Activated T-cell treated with anti-CD3 and anti-CD28 coated beads for 1 hour (primary cell): ENCODE data around the gene FAM167B.
"Not testable (repeated sequence)": the region's sequence is repeated elsewhere in the genome, so short reads cannot be mapped to it uniquely, and the experiment has no call there.

ENCODE experiments used
- DNase-seq: peaks from one replicate; pipeline ENCODE4 v3.0.0-alpha.2; 2020; ENCODE audit warnings: low read depth

FAM167B gene

DNA sequence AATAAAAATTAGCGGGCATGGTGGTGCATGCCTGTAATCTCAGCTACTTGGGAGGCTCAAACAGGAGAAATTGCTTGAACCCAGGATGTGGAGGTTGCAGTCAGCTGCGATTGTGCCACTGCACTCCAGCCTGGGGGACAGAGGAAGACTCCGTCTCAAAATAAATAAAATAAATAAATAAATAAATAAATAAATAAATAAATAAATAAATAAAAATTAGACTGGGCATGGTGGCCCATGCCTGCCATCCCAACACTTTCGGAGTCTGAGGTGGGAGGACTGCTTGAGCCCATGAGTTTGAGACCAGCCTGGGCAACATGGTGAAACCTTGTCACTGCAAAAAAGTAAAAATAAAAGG, 16.2 kb downstream of the FAM167B start:
- DNase-seq, result not testable (repeated sequence)

- DNase-seq, result no peak
These were observed 16.7 kb downstream of the FAM167B start for GRCh38 chr1:32263744-32264143.

DNA sequence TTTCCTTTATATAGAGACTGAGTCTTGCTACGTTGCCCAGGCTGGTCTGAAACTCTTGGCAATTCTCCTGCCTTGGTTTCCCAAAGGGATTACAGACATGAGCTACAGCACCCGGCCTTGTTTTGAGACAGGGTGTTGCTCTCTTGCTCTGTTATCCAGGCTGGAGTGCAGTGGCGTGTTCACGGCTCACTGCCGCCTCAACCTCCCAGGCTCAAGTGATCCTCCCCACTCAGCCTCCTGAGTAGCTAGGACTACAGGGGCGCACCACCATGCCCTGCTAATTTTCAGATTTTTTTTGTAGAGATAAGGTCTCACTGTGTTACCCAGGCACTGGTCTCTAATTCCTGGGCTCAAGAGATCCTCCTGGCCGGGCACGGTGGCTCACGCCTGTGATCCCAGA, 18.8 kb downstream of the FAM167B start:
- no peak for DNase-seq

DNA sequence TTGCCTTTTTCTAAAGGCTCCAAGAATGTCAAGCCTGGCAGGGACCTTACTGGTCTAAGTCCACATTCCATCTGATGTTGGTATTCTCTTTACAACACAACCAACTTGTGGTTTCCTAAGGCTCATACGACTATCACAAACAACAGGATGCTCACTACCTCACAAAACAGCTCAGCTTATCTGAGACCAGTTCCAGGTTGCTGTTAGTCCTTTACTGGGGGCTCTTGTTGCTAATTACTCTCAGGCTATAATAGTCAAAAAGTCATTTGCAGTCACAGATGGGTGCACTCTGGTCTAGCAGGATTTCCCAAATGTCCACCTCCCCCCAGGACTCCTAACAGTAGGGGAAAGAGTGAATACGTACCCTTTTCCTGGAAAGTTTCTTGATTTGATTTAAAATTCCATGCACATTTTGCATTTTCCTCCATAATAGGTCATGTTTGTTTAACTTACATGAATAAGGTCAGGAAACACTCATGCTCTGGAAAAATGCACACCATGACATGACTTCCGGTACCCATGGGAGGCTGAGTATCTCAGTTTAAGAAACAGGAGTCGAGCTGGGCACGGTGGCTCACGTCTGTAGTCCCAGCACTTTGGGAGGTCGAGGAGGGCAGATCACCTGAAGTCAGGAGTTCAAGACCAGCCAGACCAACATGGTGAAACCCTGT, 20.0 kb downstream of the FAM167B start:
- DNase-seq, result no peak

- DNase-seq, result no peak
These were observed 22.7 kb downstream of the FAM167B start for GRCh38 chr1:32269744-32270143.

DNA sequence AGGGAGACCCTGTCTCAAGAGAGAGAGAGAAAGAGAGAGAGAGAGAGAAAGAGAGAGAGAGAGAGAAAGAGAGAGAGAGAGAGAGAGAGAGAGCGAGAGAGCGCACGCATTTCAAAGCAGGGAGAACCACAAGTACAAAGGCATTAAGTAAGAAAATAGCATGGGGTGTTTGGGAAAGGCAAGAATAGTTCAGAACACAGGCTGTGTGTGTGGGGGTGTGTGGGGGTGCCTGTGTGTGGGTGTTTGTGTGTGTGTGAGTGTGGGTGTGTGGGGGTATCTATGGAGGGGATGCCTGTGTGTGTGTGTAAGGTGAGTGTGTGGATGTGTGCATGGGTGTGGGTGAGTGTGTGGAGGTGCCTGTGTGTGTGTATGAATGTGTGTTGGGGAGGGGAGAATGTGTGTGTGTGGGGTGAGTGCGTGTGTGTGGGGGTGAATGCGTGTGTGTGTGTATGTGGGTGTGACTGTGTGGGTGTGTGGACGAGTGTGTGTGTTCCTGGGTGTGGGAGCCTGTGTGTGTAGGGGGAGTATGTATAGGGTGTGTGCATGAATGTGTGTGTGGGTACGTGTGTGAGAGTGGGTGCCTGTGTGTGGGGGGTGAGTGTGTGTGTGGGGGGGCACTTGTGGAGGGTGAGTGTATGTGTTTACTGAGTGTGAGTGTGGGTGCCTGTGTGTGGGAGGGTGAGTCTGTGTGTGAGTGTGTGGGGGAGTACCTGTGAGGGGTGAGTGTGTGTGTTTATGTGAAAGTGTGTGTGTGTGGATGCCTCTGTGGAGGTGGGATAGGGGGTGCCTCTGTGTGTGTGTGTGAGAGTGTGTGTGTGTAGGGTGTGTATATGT, 25.8 kb downstream of the FAM167B start:
- DNase-seq, result no peak

- DNase-seq, result peak; percentile 82
These were observed 26.6 kb downstream of the FAM167B start for GRCh38 chr1:32273391-32274208.

DNA sequence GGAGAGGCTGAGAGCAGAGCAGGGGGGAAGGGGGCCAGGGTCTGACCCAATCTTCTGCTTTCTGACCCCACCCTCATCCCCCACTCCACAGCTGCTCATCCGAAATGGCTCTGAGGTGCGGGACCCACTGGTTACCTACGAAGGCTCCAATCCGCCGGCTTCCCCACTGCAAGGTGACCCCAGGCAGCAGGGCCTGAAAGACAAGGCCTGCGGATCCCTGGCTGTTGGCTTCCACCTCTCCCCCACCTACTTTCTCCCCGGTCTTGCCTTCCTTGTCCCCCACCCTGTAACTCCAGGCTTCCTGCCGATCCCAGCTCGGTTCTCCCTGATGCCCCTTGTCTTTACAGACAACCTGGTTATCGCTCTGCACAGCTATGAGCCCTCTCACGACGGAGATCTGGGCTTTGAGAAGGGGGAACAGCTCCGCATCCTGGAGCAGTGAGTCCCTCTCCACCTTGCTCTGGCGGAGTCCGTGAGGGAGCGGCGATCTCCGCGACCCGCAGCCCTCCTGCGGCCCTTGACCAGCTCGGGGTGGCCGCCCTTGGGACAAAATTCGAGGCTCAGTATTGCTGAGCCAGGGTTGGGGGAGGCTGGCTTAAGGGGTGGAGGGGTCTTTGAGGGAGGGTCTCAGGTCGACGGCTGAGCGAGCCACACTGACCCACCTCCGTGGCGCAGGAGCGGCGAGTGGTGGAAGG, 27.8 kb downstream of the FAM167B start:
- DNase-seq, result no peak

GRCh38 chr1:32275424-32275823, 28.4 kb downstream of the FAM167B start:
- no peak for DNase-seq

DNA sequence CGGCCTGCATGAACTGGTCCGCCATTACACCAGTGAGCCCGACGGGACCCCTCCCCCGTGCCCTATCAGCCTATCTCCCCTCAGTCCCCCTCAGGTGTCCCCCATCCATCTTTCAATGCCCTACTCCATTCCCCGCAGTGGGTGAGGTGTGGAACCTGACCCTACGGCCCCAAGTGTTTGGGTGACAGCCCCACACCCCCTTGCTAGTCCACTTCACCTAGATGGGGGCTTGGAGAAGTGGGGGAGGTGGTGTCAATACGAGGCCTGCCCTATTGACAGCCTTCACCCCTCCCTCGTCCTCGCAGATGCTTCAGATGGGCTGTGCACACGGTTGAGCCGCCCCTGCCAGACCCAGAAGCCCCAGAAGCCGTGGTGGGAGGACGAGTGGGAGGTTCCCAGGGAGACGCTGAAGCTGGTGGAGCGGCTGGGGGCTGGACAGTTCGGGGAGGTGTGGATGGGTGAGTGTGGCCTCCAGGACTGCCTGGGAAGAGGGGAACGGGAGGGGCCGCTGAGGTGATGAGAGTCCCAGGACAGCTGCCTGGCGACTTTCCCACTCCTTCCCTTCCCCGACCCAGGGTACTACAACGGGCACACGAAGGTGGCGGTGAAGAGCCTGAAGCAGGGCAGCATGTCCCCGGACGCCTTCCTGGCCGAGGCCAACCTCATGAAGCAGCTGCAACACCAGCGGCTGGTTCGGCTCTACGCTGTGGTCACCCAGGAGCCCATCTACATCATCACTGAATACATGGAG, 29.2 kb downstream of the FAM167B start:
- no peak for DNase-seq

- not testable (repeated sequence) for DNase-seq
These were observed 37.8 kb downstream of the FAM167B start for GRCh38 chr1:32284777-32285176.

DNA sequence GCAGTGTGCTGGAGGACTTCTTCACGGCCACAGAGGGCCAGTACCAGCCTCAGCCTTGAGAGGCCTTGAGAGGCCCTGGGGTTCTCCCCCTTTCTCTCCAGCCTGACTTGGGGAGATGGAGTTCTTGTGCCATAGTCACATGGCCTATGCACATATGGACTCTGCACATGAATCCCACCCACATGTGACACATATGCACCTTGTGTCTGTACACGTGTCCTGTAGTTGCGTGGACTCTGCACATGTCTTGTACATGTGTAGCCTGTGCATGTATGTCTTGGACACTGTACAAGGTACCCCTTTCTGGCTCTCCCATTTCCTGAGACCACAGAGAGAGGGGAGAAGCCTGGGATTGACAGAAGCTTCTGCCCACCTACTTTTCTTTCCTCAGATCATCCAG, 38.6 kb downstream of the FAM167B start:
- no peak for DNase-seq

- no peak for DNase-seq
These were observed 39.7 kb downstream of the FAM167B start for GRCh38 chr1:32286763-32287162.

DNA sequence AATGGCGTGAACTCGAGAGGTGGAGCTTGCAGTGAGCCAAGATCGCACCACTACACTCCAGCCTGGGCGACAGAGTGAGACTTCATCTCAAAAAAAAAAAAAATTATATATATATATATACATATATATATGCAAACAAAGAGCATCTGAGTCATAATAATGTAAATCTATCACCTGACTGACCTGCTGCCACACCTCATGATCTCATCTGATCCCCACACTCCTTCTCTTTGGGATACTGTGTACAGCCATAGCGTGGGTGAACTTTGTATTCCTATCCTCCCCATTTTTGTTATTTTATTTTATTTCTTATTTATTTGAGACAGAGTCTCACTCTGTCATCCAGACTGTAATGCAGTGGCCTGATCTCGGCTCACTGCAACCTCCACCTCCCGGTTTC, 42.2 kb downstream of the FAM167B start:
- no peak for DNase-seq

- DNase-seq, result no peak
These were observed 44.2 kb downstream of the FAM167B start for GRCh38 chr1:32291145-32291707.

GRCh38 chr1:32291708-32292538, 44.9 kb downstream of the FAM167B start, which contains the start of gene HDAC1:
Gene HDAC1, plus strand, starts transcription at chr1:32292083. Its CDS starts 87 bp downstream, at chr1:32292170.
- DNase-seq, result peak; percentile 94

DNA sequence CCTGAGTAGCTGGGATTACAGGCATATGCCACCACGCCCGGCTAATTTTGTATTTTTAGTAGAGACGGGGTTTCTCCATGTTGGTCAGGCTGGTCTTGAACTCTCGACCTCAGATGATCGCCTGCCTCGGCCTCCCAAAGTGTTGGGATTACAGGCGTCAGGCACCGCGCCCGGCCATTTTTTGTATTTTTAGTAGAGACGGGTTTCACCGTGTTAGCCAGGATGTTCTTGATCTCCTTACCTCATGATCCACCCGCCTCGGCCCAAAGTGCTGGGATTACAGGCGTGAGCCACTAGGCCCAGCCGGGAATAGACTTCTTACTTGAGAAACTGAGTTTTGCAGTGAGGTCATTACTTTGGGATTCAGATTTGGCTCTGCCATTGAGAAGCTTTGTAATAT, 51.2 kb downstream of the FAM167B start:
- not testable (repeated sequence) for DNase-seq
